Measurements from ENCODE around the gene ABCE1.

Gene ABCE1

GRCh38 chr4:145170223-145170622 lies 72.1 kb downstream of the ABCE1 start:
- no peaks in the 10 kb centered on the region for H3K27me3 ChIP-seq (replicated peaks; ENCODE audit: control insufficient read depth, insufficient read depth, low read length, poor library complexity, severe bottlenecking)
- peaks cover 27% of the 10 kb centered on the region for H3K36me3 ChIP-seq (ENCODE audit: control insufficient read depth, insufficient read depth, low read length)
- no peaks in the 10 kb centered on the region for H3K4me1 ChIP-seq (ENCODE audit: control insufficient read depth, insufficient read depth, low read length, poor library complexity, severe bottlenecking)
- H3K9me3 ChIP-seq (ENCODE audit: control insufficient read depth, low read length): no peaks in the 10 kb centered on the region
- DNase-seq: no peak
- H3K4me3 ChIP-seq (ENCODE audit: insufficient read depth, low read depth, low read length, poor library complexity, severe bottlenecking): no peak overlapping the region
- H3K27ac ChIP-seq (ENCODE audit: insufficient read depth, low read length, poor library complexity, severe bottlenecking): no peak overlapping the region

GRCh38 chr4:145171911-145172310 lies 73.8 kb downstream of the ABCE1 start:
- H3K4me3 ChIP-seq (ENCODE audit: insufficient read depth, low read depth, low read length, poor library complexity, severe bottlenecking): no peak overlapping the region
- no peaks in the 10 kb centered on the region for H3K27me3 ChIP-seq (replicated peaks; ENCODE audit: control insufficient read depth, insufficient read depth, low read length, poor library complexity, severe bottlenecking)

GRCh38 chr4:145176641-145177432 lies 78.7 kb downstream of the ABCE1 start:
- no peak for DNase-seq
- H3K27me3 ChIP-seq (replicated peaks; ENCODE audit: control insufficient read depth, insufficient read depth, low read length, poor library complexity, severe bottlenecking): no peaks in the 10 kb centered on the region
- peak overlapping the region; percentile 70 for H3K4me3 ChIP-seq (ENCODE audit: insufficient read depth, low read depth, low read length, poor library complexity, severe bottlenecking)
- H3K4me1 ChIP-seq (ENCODE audit: control insufficient read depth, insufficient read depth, low read length, poor library complexity, severe bottlenecking): peaks cover 19% of the 10 kb centered on the region
- H3K27ac ChIP-seq (ENCODE audit: insufficient read depth, low read length, poor library complexity, severe bottlenecking): peak overlapping the region; percentile 11
- no peaks in the 10 kb centered on the region for H3K9me3 ChIP-seq (ENCODE audit: control insufficient read depth, low read length)
- H3K36me3 ChIP-seq (ENCODE audit: control insufficient read depth, insufficient read depth, low read length): peaks cover 10% of the 10 kb centered on the region

More at GRCh38 chr4:145171911-145172310, 73.8 kb downstream of the ABCE1 start:
- no peaks in the 10 kb centered on the region for H3K9me3 ChIP-seq (ENCODE audit: control insufficient read depth, low read length)
- H3K4me1 ChIP-seq (ENCODE audit: control insufficient read depth, insufficient read depth, low read length, poor library complexity, severe bottlenecking): peaks cover 4% of the 10 kb centered on the region
- DNase-seq: no peak
- no peak overlapping the region for H3K27ac ChIP-seq (ENCODE audit: insufficient read depth, low read length, poor library complexity, severe bottlenecking)
- peaks cover 27% of the 10 kb centered on the region for H3K36me3 ChIP-seq (ENCODE audit: control insufficient read depth, insufficient read depth, low read length)

GRCh38 chr4:145177511-145177905 lies 79.4 kb downstream of the ABCE1 start:
- Histone ChIP-seq H3K36me3 (ENCODE audit: control insufficient read depth, insufficient read depth, low read length) (peaks cover 10% of the 10 kb centered on the region), H3K4me3 (ENCODE audit: insufficient read depth, low read depth, low read length, poor library complexity, severe bottlenecking) (peak overlapping the region; percentile 70), H3K4me1 (ENCODE audit: control insufficient read depth, insufficient read depth, low read length, poor library complexity, severe bottlenecking) (peaks cover 19% of the 10 kb centered on the region), H3K27ac (ENCODE audit: insufficient read depth, low read length, poor library complexity, severe bottlenecking) (peak overlapping the region; percentile 92), H3K27me3 (replicated peaks; ENCODE audit: control insufficient read depth, insufficient read depth, low read length, poor library complexity, severe bottlenecking) (no peaks in the 10 kb centered on the region), H3K9me3 (ENCODE audit: control insufficient read depth, low read length) (no peaks in the 10 kb centered on the region)
- no peak for DNase-seq

- peak overlapping the region; percentile 70 for H3K4me3 ChIP-seq (ENCODE audit: insufficient read depth, low read depth, low read length, poor library complexity, severe bottlenecking)
- no peaks in the 10 kb centered on the region for H3K27me3 ChIP-seq (replicated peaks; ENCODE audit: control insufficient read depth, insufficient read depth, low read length, poor library complexity, severe bottlenecking)
- H3K4me1 ChIP-seq (ENCODE audit: control insufficient read depth, insufficient read depth, low read length, poor library complexity, severe bottlenecking): peaks cover 19% of the 10 kb centered on the region
- no peak for DNase-seq
- H3K36me3 ChIP-seq (ENCODE audit: control insufficient read depth, insufficient read depth, low read length): peaks cover 10% of the 10 kb centered on the region
- peak overlapping the region; percentile 92 for H3K27ac ChIP-seq (ENCODE audit: insufficient read depth, low read length, poor library complexity, severe bottlenecking)
- H3K9me3 ChIP-seq (ENCODE audit: control insufficient read depth, low read length): no peaks in the 10 kb centered on the region
These were observed 79.9 kb downstream of the ABCE1 start for GRCh38 chr4:145177906-145178538.

- peak overlapping the region; percentile 92 for H3K27ac ChIP-seq (ENCODE audit: insufficient read depth, low read length, poor library complexity, severe bottlenecking)
- H3K27me3 ChIP-seq (replicated peaks; ENCODE audit: control insufficient read depth, insufficient read depth, low read length, poor library complexity, severe bottlenecking): no peaks in the 10 kb centered on the region
- DNase-seq: no peak
- no peaks in the 10 kb centered on the region for H3K9me3 ChIP-seq (ENCODE audit: control insufficient read depth, low read length)
- peaks cover 19% of the 10 kb centered on the region for H3K4me1 ChIP-seq (ENCODE audit: control insufficient read depth, insufficient read depth, low read length, poor library complexity, severe bottlenecking)
- peaks cover 6% of the 10 kb centered on the region for H3K36me3 ChIP-seq (ENCODE audit: control insufficient read depth, insufficient read depth, low read length)
- peak overlapping the region; percentile 70 for H3K4me3 ChIP-seq (ENCODE audit: insufficient read depth, low read depth, low read length, poor library complexity, severe bottlenecking)
These were observed 80.7 kb downstream of the ABCE1 start for GRCh38 chr4:145178740-145179280.

Measured in effector memory CD4-positive, alpha-beta T cell (primary cell).